Transverse colon (tissue), 4 donors: ENCODE data around the gene PARN. TPM values are rescaled to one million over a fixed set of nuclear protein-coding genes. Genes with fewer than 3 reads are reported as not detected.
A peak's percentile ranks its signal among the peaks of the same experiment; 100 is the strongest.

Source experiments
- DNase-seq: peaks from one replicate; pipeline ENCODE4 v3.0.0-alpha.2; 2019
- H3K27ac ChIP-seq, 4 donors: fragments of 200-600 bp; sonication (generic); 2 replicates each; pipeline ENCODE4 v1.5.1; 2016 to 2018; ENCODE audit warnings: inconsistent platforms in 4 of 4
- H3K27me3 ChIP-seq: fragments of 200-600 bp; sonication (generic); 2 replicates; pipeline ENCODE4 v1.5.1; 2017; ENCODE audit warnings: inconsistent platforms
- H3K36me3 ChIP-seq, 4 donors: fragments of 200-600 bp; sonication (generic); 2 replicates each; pipeline ENCODE4 v1.5.1; 2017 to 2019; ENCODE audit warnings: inconsistent platforms in 4 of 4
- H3K4me1 ChIP-seq, 4 donors: fragments of 200-600 bp; sonication (generic); 2 replicates each; pipeline ENCODE4 v1.5.1; 2017 to 2020; ENCODE audit warnings: inconsistent platforms in 4 of 4
- H3K4me3 ChIP-seq, 4 donors: fragments of 200-600 bp; sonication (generic); 1 replicate in 1 of 4; 2 replicates in 3 of 4; pipeline versions ENCODE4 v1.5.1 to v1.6.1; 2017 to 2019; ENCODE audit warnings: inconsistent platforms in 4 of 4
- H3K9me3 ChIP-seq, 2 donors: fragments of 200-600 bp; sonication (generic); 2 replicates each; pipeline ENCODE4 v1.5.1; 2017 to 2019; ENCODE audit warnings: inconsistent platforms in 2 of 2
- EP300 ChIP-seq: sonication (generic); formaldehyde crosslinking; IDR thresholded peaks from one replicate; pipeline ENCODE4 v1.6.1; 2017; ENCODE audit warnings: antibody characterized with exemption, low read depth
- POLR2A ChIP-seq: fragments of 450-650 bp; IDR thresholded peaks from one replicate; pipeline ENCODE4 v1.6.1; 2016; ENCODE audit warnings: antibody characterized with exemption, mild to moderate bottlenecking, moderate library complexity
- POLR2AphosphoS5 ChIP-seq, 3 donors: sonication (generic); formaldehyde crosslinking; IDR thresholded peaks; one replicate each; pipeline ENCODE4 v1.6.1; 2016; ENCODE audit warnings: antibody characterized with exemption in 3 of 3
- WGBS, 2 donors: methylation state at CpG; one replicate each; pipeline ENCODE4 v1.1.5; 2018; ENCODE audit warnings: low coverage in 1 of 2; 5-methylcytosine and 5-hydroxymethylcytosine counted together
- in situ Hi-C, 4 donors: fragments of 200-750 bp; cut with MboI; loops; one replicate each; pipeline versions ENCODE4 v1.15.0 to v1.15.1; 2017; ENCODE audit warnings: low sequenced_read_pairs in 3 of 4, low pct_ligation_motif_present in 1 of 4, low pct_unique_long_range_greater_than_20kb in 1 of 4
- intact Hi-C: fragments of 100-400 bp; cut with DNase I; formaldehyde crosslinking; loops from one replicate; pipeline ENCODE4 v1.15.1; 2023; ENCODE audit warnings: low total_unique reads
- total RNA-seq, 4 donors: library from RNA; depleted of rRNA; stranded (reverse); fragments of >200 nt; gene quantifications; one replicate each; pipeline ENCODE4 v1.1.0, GENCODE V29; 2016
- TF ChIP-seq, protein P1 (sequence below), 5 experiments: fragments of 200-600 bp in 3 of 5; fragments of 450-650 bp in 2 of 5; sonication (generic) in 3 of 5; IDR thresholded peaks; 1 replicate in 2 of 5; 2 replicates in 3 of 5; pipeline ENCODE4 v1.5.1; 2016 to 2017; ENCODE audit warnings: antibody characterized with exemption in 5 of 5, inconsistent platforms in 3 of 5, mild to moderate bottlenecking in 2 of 5, moderate library complexity in 1 of 5

Gene PARN
- total RNA-seq, 4 donors from 2014 or later = 26.9 to 57.3 (median 34.1) TPM

DNA sequence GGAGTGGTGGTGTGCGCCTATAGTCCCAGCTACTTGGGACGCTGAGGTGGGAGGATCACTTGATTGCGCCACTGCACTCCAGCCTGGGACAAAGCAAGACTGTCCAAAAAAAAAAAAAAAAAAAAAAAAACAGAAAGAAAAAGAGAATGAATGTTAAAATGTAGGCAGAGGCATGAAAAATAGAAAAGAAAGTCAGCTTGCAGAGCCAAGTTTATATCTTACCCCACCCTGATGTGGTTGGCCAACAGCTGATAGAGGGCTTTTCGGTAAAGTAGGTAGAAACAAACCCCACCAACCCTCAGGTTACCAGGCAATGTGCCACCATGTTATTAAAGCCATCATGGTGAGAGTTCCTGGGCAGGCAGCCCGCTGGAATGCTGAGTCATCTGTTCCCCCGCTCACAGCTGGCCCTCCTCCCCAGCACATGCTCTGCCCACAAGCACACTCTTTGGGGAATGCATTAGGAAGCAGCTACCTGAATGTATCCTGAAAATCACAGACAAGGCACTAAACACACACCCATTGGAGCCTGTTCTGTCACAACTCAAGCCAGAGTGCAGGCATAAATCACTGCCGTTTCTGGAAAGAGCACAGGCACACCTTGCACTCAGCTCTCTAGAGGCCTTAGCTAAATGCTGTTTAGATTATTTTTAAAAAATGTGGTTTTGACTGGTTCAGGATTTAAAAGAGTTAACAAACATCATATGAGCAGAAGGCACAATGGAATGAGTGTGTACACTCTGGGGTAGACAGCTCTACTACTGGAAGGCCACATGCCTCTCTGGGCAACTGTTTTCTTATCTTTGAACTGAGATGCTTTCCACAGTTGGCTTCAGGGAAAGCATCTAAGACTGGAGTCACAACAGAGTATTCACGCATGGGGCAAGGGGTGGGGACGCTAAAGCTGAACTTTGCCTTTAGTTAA is 128.5 kb downstream of the PARN start:
- H3K9me3 ChIP-seq = no peaks in the 10 kb centered on the region
- WGBS, 2 donors = 29 to 42% methylated on average over 2 to 9 of the region's 9 CpGs

DNA sequence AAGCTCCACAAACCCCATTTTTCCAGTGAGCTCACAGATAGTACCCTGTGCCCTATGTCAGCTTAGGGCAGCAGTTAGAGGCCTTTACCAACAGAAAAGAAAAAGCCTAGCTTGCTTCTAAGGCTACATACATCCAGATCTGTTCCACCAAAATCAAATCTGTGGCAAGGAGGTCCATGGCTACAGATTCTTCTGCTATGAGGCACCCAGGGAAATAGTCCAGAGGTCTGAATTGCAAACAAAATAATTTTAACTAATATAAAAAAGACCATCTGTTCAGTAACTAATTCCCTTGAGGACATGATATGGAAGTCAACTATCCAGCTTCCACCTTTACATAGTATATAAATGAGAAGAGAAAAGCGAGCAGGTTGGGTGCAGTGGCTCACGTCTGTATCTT is 129.3 kb downstream of the PARN start:
- Histone ChIP-seq H3K4me1 (peaks cover 6 to 17% (median 10%) of the 10 kb centered on the region in 4 donors), H3K27ac (peak overlapping the region in 3 of 4 donors; percentile 39 to 77 (median 72))
- in situ Hi-C loops = no loop called here

More for the DNA sequence above, 128.5 kb downstream of the PARN start:
- intact Hi-C loops = no loop called here
- Histone ChIP-seq H3K27ac (peak overlapping the region; percentile 8 to 77 (median 56)), H3K4me3 (no peak overlapping the region), H3K4me1 (peaks cover 6 to 17% (median 9%) of the 10 kb centered on the region in 4 donors), H3K36me3 (no peaks in the 10 kb centered on the region), H3K27me3 (no peaks in the 10 kb centered on the region)
- in situ Hi-C loops = no loop called here
- TF ChIP-seq POLR2AphosphoS5 (IDR thresholded peaks at IDR 0.05) = peak; percentile 68 to 71 (median 70)
- TF ChIP-seq POLR2A = no peak
- TF ChIP-seq, protein P1, sequence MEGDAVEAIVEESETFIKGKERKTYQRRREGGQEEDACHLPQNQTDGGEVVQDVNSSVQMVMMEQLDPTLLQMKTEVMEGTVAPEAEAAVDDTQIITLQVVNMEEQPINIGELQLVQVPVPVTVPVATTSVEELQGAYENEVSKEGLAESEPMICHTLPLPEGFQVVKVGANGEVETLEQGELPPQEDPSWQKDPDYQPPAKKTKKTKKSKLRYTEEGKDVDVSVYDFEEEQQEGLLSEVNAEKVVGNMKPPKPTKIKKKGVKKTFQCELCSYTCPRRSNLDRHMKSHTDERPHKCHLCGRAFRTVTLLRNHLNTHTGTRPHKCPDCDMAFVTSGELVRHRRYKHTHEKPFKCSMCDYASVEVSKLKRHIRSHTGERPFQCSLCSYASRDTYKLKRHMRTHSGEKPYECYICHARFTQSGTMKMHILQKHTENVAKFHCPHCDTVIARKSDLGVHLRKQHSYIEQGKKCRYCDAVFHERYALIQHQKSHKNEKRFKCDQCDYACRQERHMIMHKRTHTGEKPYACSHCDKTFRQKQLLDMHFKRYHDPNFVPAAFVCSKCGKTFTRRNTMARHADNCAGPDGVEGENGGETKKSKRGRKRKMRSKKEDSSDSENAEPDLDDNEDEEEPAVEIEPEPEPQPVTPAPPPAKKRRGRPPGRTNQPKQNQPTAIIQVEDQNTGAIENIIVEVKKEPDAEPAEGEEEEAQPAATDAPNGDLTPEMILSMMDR (IDR thresholded peaks at IDR 0.05) = no peak
- no peak for TF ChIP-seq EP300
- peak; percentile 79 for DNase-seq

DNA sequence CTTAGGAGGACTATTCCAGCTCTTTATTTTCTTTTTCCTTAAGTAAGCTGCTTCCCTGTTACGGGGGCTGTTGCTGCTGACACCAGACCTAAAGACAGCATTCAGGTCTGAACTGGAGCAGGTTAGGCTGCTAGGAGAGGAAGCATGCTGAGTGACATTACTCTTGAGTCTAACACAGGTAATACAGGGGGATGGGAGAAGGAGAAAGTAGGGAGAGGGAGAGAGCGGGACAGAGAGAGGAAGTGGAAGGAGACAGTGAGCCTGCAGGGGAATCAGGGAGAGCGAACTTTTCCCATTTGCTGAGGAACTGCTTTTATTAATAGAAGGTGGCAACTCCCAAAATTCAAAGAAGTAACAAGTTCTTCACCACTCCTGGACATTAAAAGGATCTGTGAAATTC is 130.9 kb downstream of the PARN start:
- TF ChIP-seq POLR2A (no peak), EP300 (no peak), POLR2AphosphoS5 (IDR thresholded peaks at IDR 0.05) (no peak)
- TF ChIP-seq, protein P1 (IDR thresholded peaks at IDR 0.05) = no peak
- Histone ChIP-seq H3K9me3 (no peaks in the 10 kb centered on the region), H3K36me3 (no peaks in the 10 kb centered on the region), H3K27ac (no peak overlapping the region), H3K4me1 (peaks cover 6 to 17% (median 10%) of the 10 kb centered on the region in 4 donors), H3K27me3 (no peaks in the 10 kb centered on the region), H3K4me3 (no peak overlapping the region)
- intact Hi-C loops = no loop called here
- no peak for DNase-seq
- 83 to 92% methylated on average over 3 of the region's 3 CpGs for WGBS, 2 donors
- in situ Hi-C loops = no loop called here

More for the DNA sequence above, 129.3 kb downstream of the PARN start:
- Histone ChIP-seq H3K9me3 (no peaks in the 10 kb centered on the region), H3K36me3 (no peaks in the 10 kb centered on the region), H3K27me3 (no peaks in the 10 kb centered on the region), H3K4me3 (no peak overlapping the region)
- no peak for TF ChIP-seq EP300
- TF ChIP-seq POLR2AphosphoS5 (IDR thresholded peaks at IDR 0.05) = no peak
- TF ChIP-seq, protein P1 (IDR thresholded peaks at IDR 0.05) = no peak
- 80 to 92% methylated on average over 2 of the region's 2 CpGs for WGBS, 2 donors
- DNase-seq = no peak
- intact Hi-C loops = no loop called here

DNA sequence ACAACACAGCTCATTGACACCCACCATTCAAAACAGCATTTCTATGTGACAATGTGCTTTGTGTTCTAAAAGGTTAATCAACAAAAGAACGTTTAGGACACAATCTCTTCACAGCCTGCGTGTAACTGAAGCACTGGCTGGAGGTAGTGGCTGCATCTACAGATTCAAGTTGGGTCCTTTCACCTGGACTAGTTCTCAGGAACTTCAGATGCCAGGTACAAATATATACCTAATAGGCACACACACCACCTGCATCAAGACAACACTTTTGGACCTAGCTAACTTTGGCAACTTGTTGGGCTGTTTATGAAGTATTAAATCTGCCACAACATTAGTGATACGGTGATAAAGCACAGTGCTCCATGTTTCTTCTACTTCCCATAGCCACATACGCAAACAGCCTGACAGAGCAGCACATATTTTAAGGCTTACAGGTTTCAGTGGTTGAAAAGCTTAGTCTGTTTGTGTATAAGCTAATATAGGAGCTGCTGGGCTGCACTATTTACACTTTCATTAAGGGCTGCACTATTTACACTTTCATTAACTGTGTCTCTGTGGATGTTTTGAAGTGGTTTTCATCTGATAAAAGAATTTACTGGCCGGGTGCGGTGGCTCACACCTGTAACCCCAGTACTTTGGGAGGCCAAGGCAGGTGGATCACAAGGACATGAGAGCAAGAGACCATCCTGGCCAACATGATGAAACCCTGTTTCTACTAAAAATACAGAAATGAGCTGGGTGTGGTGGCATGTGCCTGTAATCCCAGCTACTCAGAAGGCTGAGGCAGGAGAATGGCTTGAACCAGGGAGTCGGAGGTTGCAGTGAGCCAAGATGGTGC is 132.6 kb downstream of the PARN start:
- H3K9me3 ChIP-seq = no peaks in the 10 kb centered on the region
- no peaks in the 10 kb centered on the region for H3K27me3 ChIP-seq
- no peak overlapping the region for H3K27ac ChIP-seq
- intact Hi-C loops = no loop called here
- WGBS, 2 donors = 68 to 87% methylated on average over 4 to 7 of the region's 7 CpGs
- DNase-seq = no peak
- H3K36me3 ChIP-seq = no peaks in the 10 kb centered on the region
- in situ Hi-C loops = no loop called here
- H3K4me3 ChIP-seq = no peak overlapping the region
- TF ChIP-seq, protein P1 (IDR thresholded peaks at IDR 0.05) = no peak
- no peak for TF ChIP-seq EP300
- TF ChIP-seq POLR2A = no peak
- no peak for TF ChIP-seq POLR2AphosphoS5 (IDR thresholded peaks at IDR 0.05)
- peaks cover 6 to 17% (median 10%) of the 10 kb centered on the region in 4 donors for H3K4me1 ChIP-seq
